Adrenal gland (tissue), 5 donors: Measurements from ENCODE around the gene DLG3.

ENCODE experiments used
- CTCF ChIP-seq, 6 experiments: fragments of 450-650 bp in 4 of 6; fragments of 200-600 bp in 2 of 6; sonication (generic) in 1 of 6; IDR thresholded peaks; 1 replicate in 5 of 6; 2 replicates in 1 of 6; pipeline versions ENCODE4 v1.5.1 to v1.8.0; 2016 to 2021; ENCODE audit warnings: antibody characterized with exemption in 6 of 6, mild to moderate bottlenecking in 2 of 6, moderate library complexity in 1 of 6
- POLR2A ChIP-seq, 2 donors: fragments of 450-650 bp; IDR thresholded peaks; one replicate each; pipeline ENCODE4 v1.6.1; 2017; ENCODE audit warnings: antibody characterized with exemption in 2 of 2, mild to moderate bottlenecking in 2 of 2, moderate library complexity in 1 of 2
- donor health status: DM: no; HTN: no; CAD: no.

- no peak for TF ChIP-seq CTCF (IDR thresholded peaks at IDR 0.05)
- no peak for TF ChIP-seq POLR2A (IDR thresholded peaks at IDR 0.05)
Measured at GRCh38 chrX:70437011-70437410, 7.6 kb upstream of the DLG3 start.
